HL-60 (cell line): ENCODE measurements around the gene EFNA1.

Source experiments
- DNase-seq, 2 experiments: peaks; one replicate each; pipeline ENCODE4 v3.0.0-alpha.2; 2010 to 2020; ENCODE audit warnings: low read depth in 1 of 2, low spot score in 1 of 2
- H3K27ac ChIP-seq: fragments of 250-450 bp; sonication (Bioruptor Pico); replicated peaks from 2 replicates; pipeline ENCODE4 v1.5.1; 2020; ENCODE audit warnings: mild to moderate bottlenecking, moderate library complexity
- H3K27me3 ChIP-seq: fragments of 250-450 bp; sonication (Bioruptor Pico); 2 replicates; pipeline ENCODE4 v1.5.1; 2021; ENCODE audit warnings: mild to moderate bottlenecking, moderate library complexity; ENCODE audit not compliant: insufficient read depth, poor library complexity, severe bottlenecking
- H3K4me3 ChIP-seq: replicated peaks from 2 replicates; pipeline ENCODE4 v1.5.1; 2011; ENCODE audit warnings: mild to moderate bottlenecking, control low read depth, low read length; ENCODE audit not compliant: insufficient read depth
- GABPA ChIP-seq: IDR thresholded peaks from 2 replicates; pipeline ENCODE4 v1.6.1; 2012; ENCODE audit warnings: low read depth
- POLR2AphosphoS5 ChIP-seq: IDR thresholded peaks from 2 replicates; pipeline ENCODE4 v1.6.1; 2012; ENCODE audit warnings: low read depth
- SPI1 ChIP-seq: IDR thresholded peaks from 2 replicates; pipeline ENCODE4 v1.6.1; 2012; ENCODE audit warnings: low read depth, mild to moderate bottlenecking, borderline replicate concordance
- TF ChIP-seq, protein P1 (sequence below): IDR thresholded peaks from one replicate; pipeline ENCODE4 v1.5.1; 2011; ENCODE audit warnings: low read length, control low read depth, inconsistent platforms; ENCODE audit not compliant: insufficient read depth
- TF ChIP-seq, protein P2 (sequence below): IDR thresholded peaks from 2 replicates; pipeline ENCODE4 v1.6.1; 2012; ENCODE audit warnings: low read depth; ENCODE audit not compliant: insufficient replicate concordance

Gene EFNA1

DNA sequence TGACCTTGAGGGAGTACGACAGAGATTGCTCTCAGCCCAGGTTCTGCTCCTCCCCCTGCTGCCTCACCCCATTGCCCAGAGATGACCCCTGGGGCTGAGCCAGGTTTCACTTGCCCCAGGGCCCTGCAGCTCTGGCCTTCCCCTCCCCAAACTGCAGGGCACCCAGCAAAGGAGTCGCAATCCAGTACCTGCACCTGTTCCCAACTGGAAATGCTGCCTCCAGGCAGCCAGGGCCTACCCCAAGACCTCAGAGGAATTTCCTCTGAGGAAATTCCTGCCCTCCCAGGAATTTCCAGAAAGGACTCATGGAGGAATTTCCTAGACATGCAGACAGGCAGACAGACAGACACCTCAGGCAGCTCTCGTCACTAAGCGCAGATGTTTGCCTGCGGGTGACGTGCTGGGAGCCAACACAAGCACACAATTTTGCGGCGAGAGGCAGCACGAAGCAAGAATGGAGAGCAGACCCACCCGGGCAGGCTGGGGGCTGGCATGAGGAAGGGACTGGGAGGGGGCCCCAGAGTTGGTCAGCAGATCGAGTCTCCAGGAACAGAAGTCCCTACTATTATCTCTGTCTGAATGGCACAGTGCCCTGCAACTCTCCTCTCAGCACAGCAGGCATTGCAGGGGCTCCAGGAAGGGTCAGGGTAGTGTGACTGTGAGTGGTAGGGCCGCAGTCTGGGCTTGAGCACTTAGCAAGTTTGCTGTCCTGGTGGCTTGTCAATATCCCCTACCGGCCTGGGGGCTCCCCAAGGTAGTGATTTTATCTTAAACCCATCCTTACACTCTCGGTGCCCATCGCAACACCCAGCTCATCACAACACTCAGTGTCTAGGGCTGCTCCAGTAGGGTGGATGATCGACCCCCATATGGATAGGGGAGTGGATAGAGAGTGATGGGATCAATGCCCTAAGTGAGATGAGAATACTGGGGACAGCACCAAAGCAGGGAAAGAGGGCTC is 2.9 kb upstream of the EFNA1 start:
- H3K27me3 ChIP-seq = peaks cover 31% of the 10 kb centered on the region
- TF ChIP-seq, protein P1, sequence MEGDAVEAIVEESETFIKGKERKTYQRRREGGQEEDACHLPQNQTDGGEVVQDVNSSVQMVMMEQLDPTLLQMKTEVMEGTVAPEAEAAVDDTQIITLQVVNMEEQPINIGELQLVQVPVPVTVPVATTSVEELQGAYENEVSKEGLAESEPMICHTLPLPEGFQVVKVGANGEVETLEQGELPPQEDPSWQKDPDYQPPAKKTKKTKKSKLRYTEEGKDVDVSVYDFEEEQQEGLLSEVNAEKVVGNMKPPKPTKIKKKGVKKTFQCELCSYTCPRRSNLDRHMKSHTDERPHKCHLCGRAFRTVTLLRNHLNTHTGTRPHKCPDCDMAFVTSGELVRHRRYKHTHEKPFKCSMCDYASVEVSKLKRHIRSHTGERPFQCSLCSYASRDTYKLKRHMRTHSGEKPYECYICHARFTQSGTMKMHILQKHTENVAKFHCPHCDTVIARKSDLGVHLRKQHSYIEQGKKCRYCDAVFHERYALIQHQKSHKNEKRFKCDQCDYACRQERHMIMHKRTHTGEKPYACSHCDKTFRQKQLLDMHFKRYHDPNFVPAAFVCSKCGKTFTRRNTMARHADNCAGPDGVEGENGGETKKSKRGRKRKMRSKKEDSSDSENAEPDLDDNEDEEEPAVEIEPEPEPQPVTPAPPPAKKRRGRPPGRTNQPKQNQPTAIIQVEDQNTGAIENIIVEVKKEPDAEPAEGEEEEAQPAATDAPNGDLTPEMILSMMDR = no peak
- TF ChIP-seq GABPA = no peak
- TF ChIP-seq SPI1 = no peak
- TF ChIP-seq POLR2AphosphoS5 = no peak
- TF ChIP-seq, protein P2, sequence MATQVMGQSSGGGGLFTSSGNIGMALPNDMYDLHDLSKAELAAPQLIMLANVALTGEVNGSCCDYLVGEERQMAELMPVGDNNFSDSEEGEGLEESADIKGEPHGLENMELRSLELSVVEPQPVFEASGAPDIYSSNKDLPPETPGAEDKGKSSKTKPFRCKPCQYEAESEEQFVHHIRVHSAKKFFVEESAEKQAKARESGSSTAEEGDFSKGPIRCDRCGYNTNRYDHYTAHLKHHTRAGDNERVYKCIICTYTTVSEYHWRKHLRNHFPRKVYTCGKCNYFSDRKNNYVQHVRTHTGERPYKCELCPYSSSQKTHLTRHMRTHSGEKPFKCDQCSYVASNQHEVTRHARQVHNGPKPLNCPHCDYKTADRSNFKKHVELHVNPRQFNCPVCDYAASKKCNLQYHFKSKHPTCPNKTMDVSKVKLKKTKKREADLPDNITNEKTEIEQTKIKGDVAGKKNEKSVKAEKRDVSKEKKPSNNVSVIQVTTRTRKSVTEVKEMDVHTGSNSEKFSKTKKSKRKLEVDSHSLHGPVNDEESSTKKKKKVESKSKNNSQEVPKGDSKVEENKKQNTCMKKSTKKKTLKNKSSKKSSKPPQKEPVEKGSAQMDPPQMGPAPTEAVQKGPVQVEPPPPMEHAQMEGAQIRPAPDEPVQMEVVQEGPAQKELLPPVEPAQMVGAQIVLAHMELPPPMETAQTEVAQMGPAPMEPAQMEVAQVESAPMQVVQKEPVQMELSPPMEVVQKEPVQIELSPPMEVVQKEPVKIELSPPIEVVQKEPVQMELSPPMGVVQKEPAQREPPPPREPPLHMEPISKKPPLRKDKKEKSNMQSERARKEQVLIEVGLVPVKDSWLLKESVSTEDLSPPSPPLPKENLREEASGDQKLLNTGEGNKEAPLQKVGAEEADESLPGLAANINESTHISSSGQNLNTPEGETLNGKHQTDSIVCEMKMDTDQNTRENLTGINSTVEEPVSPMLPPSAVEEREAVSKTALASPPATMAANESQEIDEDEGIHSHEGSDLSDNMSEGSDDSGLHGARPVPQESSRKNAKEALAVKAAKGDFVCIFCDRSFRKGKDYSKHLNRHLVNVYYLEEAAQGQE = no peak
- no peak for DNase-seq
- H3K4me3 ChIP-seq = no peak overlapping the region
- H3K27ac ChIP-seq = no peak overlapping the region

DNA sequence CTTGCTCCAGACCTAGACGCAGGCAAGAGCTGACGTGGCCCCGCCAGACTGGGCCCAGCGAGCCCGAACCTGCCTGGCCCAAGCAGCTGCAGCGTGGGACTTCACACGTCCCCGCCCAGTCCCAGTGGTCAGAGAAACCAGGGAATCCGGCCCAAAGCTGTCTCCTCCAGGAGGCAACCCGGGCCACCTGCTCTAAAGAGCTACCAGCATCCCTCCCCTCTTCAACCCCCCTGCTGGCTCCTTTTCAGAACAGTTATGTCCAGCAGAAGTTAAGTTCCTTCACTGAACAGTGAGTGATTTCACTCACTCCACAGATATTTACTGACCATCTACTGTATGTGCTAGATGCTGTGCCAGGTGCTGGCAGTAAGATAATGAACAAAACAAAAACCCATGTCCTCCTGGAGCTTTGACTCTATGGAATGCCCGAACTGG is 2.1 kb upstream of the EFNA1 start:
- TF ChIP-seq SPI1 = no peak
- TF ChIP-seq, protein P1 = no peak
- TF ChIP-seq, protein P2 = no peak
- no peak for TF ChIP-seq GABPA
- no peak for TF ChIP-seq POLR2AphosphoS5
- Histone ChIP-seq H3K27me3 (peaks cover 31% of the 10 kb centered on the region), H3K27ac (no peak overlapping the region), H3K4me3 (no peak overlapping the region)
- DNase-seq = no peak

DNA sequence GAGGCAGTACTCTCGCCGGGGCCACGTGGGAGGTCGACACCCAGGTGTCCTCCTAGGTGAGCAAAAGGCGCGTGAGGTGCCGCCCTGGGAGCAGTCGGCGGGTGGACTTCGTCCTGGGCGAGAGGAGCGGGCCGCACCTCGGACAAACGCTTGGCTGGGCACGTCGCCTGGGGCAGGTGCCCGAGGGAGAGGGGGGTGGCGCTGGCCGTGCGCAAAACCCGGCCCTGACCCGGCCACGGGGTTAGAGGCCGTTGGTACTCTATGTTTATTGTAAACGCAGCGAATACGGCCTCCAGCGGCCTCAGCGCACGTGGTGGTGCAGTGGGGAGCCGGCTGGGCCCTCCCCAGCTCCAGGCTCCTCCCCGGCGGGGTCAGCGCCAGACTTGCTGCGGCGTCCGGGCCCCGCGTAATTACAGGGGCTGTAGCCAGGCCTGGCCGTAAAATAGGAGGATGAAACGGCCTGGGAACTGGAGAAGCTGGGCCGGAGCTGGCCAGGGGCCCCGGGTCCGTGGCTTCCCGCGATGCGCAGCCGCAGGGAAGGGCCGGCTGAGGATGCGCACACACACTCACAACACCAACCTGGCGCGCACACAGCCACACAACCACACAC is 1.6 kb upstream of the EFNA1 start:
- DNase-seq = no peak
- peaks cover 31% of the 10 kb centered on the region for H3K27me3 ChIP-seq
- H3K4me3 ChIP-seq = no peak overlapping the region
- no peak for TF ChIP-seq GABPA
- TF ChIP-seq, protein P2 = no peak
- TF ChIP-seq, protein P1 = no peak
- no peak for TF ChIP-seq SPI1
- TF ChIP-seq POLR2AphosphoS5 = no peak
- H3K27ac ChIP-seq = no peak overlapping the region
